IMR-90 (cell line): ENCODE measurements around the gene INPP5B. TPM values are rescaled to one million over a fixed set of nuclear protein-coding genes. Genes with fewer than 3 reads are reported as not detected.

Experiments
- ATAC-seq: fragments of 200-7000 bp; cut with Tn5 transposase; 2 replicates; pipeline ENCODE4 v1.9.1; 2020; ENCODE audit warnings: low read depth, mild to moderate bottlenecking, moderate library complexity
- BruUV-seq: library from RNA; stranded (reverse); fragments of 400-500 nt; replicated peaks from 2 replicates; lab custom pipeline; 2021; lab: Mats Ljungman, UMichigan
- CTCF ChIA-PET: fragments of 300-600 bp; formaldehyde crosslinking; extraction: SDS; loops from one replicate; lab custom pipeline; 2021; ENCODE audit warnings: antibody characterized with exemption; lab: Yijun Ruan, JAX
- POLR2A ChIA-PET: fragments of 300-600 bp; sonication (Branson Sonifier 250); formaldehyde crosslinking; loops from one replicate; lab custom pipeline; 2022; ENCODE audit warnings: antibody characterized with exemption; ENCODE audit not compliant: unreplicated experiment; lab: Charles Lee
- DNase-seq: peaks from one replicate; pipeline ENCODE4 v3.0.0; 2013
- H2AFZ ChIP-seq: replicated peaks from 2 replicates; pipeline ENCODE3; 2013; ENCODE audit warnings: low read length, mild to moderate bottlenecking; ENCODE audit not compliant: poor library complexity
- H2AK5ac ChIP-seq: 2 replicates; pipeline ENCODE4 v1.6.1; 2013; ENCODE audit warnings: low read depth, low read length, inconsistent platforms
- H2AK9ac ChIP-seq: replicated peaks from 2 replicates; pipeline ENCODE3; 2013; ENCODE audit warnings: mild to moderate bottlenecking, low read depth, low read length, moderate library complexity; ENCODE audit not compliant: poor library complexity
- H2BK120ac ChIP-seq: 2 replicates; pipeline ENCODE4 v1.6.1; 2013; ENCODE audit warnings: low read depth, low read length, inconsistent platforms
- H2BK15ac ChIP-seq: 3 replicates; pipeline ENCODE4 v1.6.1; 2013; ENCODE audit warnings: low read depth, low read length, inconsistent platforms
- H2BK20ac ChIP-seq: 2 replicates; pipeline ENCODE4 v1.6.1; 2013; ENCODE audit warnings: low read depth, mild to moderate bottlenecking, inconsistent platforms, low read length, moderate library complexity
- H2BK5ac ChIP-seq: 2 replicates; pipeline ENCODE4 v1.6.1; 2013; ENCODE audit warnings: mild to moderate bottlenecking, low read depth, low read length, inconsistent platforms; ENCODE audit not compliant: poor library complexity, severe bottlenecking
- H3K14ac ChIP-seq: replicated peaks from 2 replicates; pipeline ENCODE4 v1.6.1; 2013; ENCODE audit warnings: low read depth, low read length, inconsistent platforms
- H3K18ac ChIP-seq: 2 replicates; pipeline ENCODE4 v1.6.1; 2013; ENCODE audit warnings: low read depth, low read length, control low read depth
- H3K23ac ChIP-seq: 2 replicates; pipeline ENCODE4 v1.6.1; 2013; ENCODE audit warnings: low read depth, low read length, inconsistent platforms
- H3K27ac ChIP-seq: 2 replicates; pipeline ENCODE4 v1.5.1; 2013; ENCODE audit warnings: mild to moderate bottlenecking, control low read depth, low read length; ENCODE audit not compliant: insufficient read depth
- H3K27me3 ChIP-seq: 2 replicates; pipeline ENCODE4 v1.6.1; 2013; ENCODE audit warnings: low read length; ENCODE audit not compliant: control insufficient read depth, insufficient read depth
- H3K36me3 ChIP-seq: 2 replicates; pipeline ENCODE4 v1.6.1; 2013; ENCODE audit warnings: low read length, mixed read lengths; ENCODE audit not compliant: control insufficient read depth, insufficient read depth
- H3K4ac ChIP-seq: 2 replicates; pipeline ENCODE4 v1.6.1; 2013; ENCODE audit warnings: low read depth, low read length, inconsistent platforms
- H3K4me1 ChIP-seq: 2 replicates; pipeline ENCODE4 v1.6.1; 2013; ENCODE audit warnings: low read length, mixed read lengths; ENCODE audit not compliant: control insufficient read depth, insufficient read depth
- H3K4me2 ChIP-seq: 2 replicates; pipeline ENCODE4 v1.6.1; 2013; ENCODE audit warnings: low read depth, mild to moderate bottlenecking, control low read depth, low read length, moderate library complexity
- H3K4me3 ChIP-seq: 2 replicates; pipeline ENCODE4 v1.5.1; 2013; ENCODE audit warnings: low read depth, mild to moderate bottlenecking, control low read depth, low read length, moderate library complexity; ENCODE audit not compliant: insufficient read depth
- H3K56ac ChIP-seq: 2 replicates; pipeline ENCODE4 v1.6.1; 2013; ENCODE audit warnings: low read length, inconsistent platforms; ENCODE audit not compliant: insufficient read depth; ENCODE audit errors: extremely low read depth
- H3K79me1 ChIP-seq, 2 experiments: 2 replicates each; pipeline ENCODE4 v1.6.1; 2013; ENCODE audit warnings: low read length in 2 of 2, inconsistent platforms in 1 of 2, low read depth in 1 of 2
- H3K9ac ChIP-seq: 2 replicates; pipeline ENCODE4 v1.6.1; 2013; ENCODE audit warnings: low read depth, low read length, control low read depth
- H3K9me1 ChIP-seq: 2 replicates; pipeline ENCODE4 v1.6.1; 2013; ENCODE audit warnings: low read length, inconsistent platforms; ENCODE audit not compliant: insufficient read depth
- H3K9me3 ChIP-seq: 2 replicates; pipeline ENCODE4 v1.6.1; 2013; ENCODE audit warnings: low read length; ENCODE audit not compliant: control insufficient read depth, insufficient read depth
- H4K20me1 ChIP-seq: 2 replicates; pipeline ENCODE4 v1.6.1; 2013; ENCODE audit warnings: low read length, inconsistent platforms; ENCODE audit not compliant: insufficient read depth
- H4K5ac ChIP-seq: 2 replicates; pipeline ENCODE4 v1.6.1; 2013; ENCODE audit warnings: mild to moderate bottlenecking, low read depth, low read length, control low read depth
- H4K8ac ChIP-seq, 2 experiments: 2 replicates each; pipeline ENCODE4 v1.6.1; 2013; ENCODE audit warnings: low read depth in 2 of 2, low read length in 2 of 2, control low read depth in 1 of 2, inconsistent platforms in 1 of 2
- H4K91ac ChIP-seq: 2 replicates; pipeline ENCODE4 v1.6.1; 2013; ENCODE audit warnings: low read depth, low read length, inconsistent platforms; ENCODE audit not compliant: insufficient read depth
- BHLHE40 ChIP-seq: fragments of 150-350 bp; IDR thresholded peaks from 2 replicates; pipeline ENCODE4 v1.6.1; 2016; ENCODE audit warnings: mild to moderate bottlenecking, low read depth, low read length
- MAFK ChIP-seq: IDR thresholded peaks from 2 replicates; pipeline ENCODE4 v1.6.1; 2012; ENCODE audit warnings: low read depth, low read length, improper control_type of control experiment
- MAZ ChIP-seq: IDR thresholded peaks from 2 replicates; pipeline ENCODE4 v1.6.1; 2012; ENCODE audit warnings: low read depth, mild to moderate bottlenecking, low read length, improper control_type of control experiment, moderate library complexity, borderline replicate concordance
- RAD21 ChIP-seq: IDR thresholded peaks from 2 replicates; pipeline ENCODE4 v1.6.1; 2012; ENCODE audit warnings: low read length, improper control_type of control experiment
- WGBS, 2 experiments: methylation state at CpG; one replicate each; pipeline versions ENCODE4 v1.1.5 to v1.1.7; 2013; ENCODE audit warnings: missing lambda C conversion rate in 2 of 2; ENCODE audit not compliant: insufficient read length in 1 of 2; ENCODE audit errors: extremely low coverage in 2 of 2; 5-methylcytosine and 5-hydroxymethylcytosine counted together
- dilution Hi-C: fragments of 300-500 bp; cut with HindIII; formaldehyde crosslinking; loops from one replicate; pipeline ENCODE4 v1.14.3; 2018; ENCODE audit warnings: low sequenced_read_pairs; ENCODE audit not compliant: unreplicated experiment
- in situ Hi-C: fragments of 300-500 bp; cut with MboI; formaldehyde crosslinking; loops from 3 replicates; pipeline ENCODE4 v1.14.3; 2019; ENCODE audit warnings: low sequenced_read_pairs, inconsistent platforms, mixed read lengths
- intact Hi-C: fragments of 100-400 bp; cut with micrococcal nuclease; formaldehyde crosslinking; loops from 2 replicates; pipeline ENCODE4 v1.10.0; 2022
- polyA plus RNA-seq, 3 experiments: library from polyadenylated mRNA; depleted of rRNA; stranded (reverse); fragments of >200 nt; gene quantifications; 2 replicates each; pipeline ENCODE4 v1.2.3, GENCODE V29; 2012; ENCODE audit warnings: low replicate concordance in 1 of 3
- total RNA-seq: library from RNA; depleted of rRNA; stranded (reverse); fragments of >200 nt; gene quantifications from 2 replicates; pipeline ENCODE4 v1.2.3, GENCODE V29; 2012

The INPP5B gene
- total and polyA plus RNA-seq, 2 of the 4 experiments (the other 2 are of a cell fraction): 9.4 to 20.4 TPM

DNA sequence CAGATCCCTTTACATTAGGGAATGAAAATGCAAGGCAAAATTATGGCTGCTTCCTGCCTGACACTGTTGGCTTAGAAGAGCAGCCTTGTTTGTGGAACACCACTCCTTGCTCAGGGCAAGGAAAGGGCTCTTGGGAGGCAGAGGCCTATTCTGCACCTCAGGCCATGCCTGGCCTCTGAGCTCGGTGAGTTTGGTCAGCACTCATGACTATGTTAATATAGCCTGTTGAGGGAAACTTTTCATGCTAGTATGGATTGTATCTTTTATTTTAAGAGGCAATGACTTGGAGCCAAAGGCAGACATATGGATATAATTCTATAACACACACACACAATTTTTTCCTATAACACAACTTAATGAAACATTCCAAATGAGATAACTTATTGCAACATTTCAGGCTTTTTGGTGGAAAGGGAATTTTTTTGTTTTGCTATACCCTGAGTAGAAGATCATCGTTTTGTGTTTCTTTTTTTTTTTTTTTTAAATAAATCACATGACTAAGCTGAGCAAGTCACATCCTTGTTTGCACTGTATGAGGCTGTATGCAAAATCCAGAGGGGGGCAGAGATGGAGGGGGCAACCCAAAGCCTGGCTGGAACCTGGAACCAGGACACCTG, 133.2 kb downstream of the INPP5B start:
- no peak overlapping the region for H2BK5ac ChIP-seq
- H3K27ac ChIP-seq: peak overlapping the region; percentile 16; the same call in 1 of the 2 replicates
- H3K9ac ChIP-seq: no peak overlapping the region
- dilution Hi-C loops (no loop called here), intact Hi-C loops (no loop called here), in situ Hi-C loops (no loop called here)
- no peak overlapping the region for H3K23ac ChIP-seq
- POLR2A ChIA-PET: no interaction called here
- H3K36me3 ChIP-seq: peaks cover 18% of the 10 kb centered on the region
- H2BK20ac ChIP-seq: no peak overlapping the region
- H2BK120ac ChIP-seq: no peak overlapping the region
- no peak overlapping the region for H4K91ac ChIP-seq
- H3K79me1 ChIP-seq: peaks cover 26 to 40% of the 10 kb centered on the region in 2 experiments
- peaks cover 1% of the 10 kb centered on the region; the same call in 1 of the 2 replicates for H3K4me1 ChIP-seq
- no peaks in the 10 kb centered on the region for H3K9me3 ChIP-seq
- H3K18ac ChIP-seq: no peak overlapping the region
- H4K20me1 ChIP-seq: peaks cover 3% of the 10 kb centered on the region; the same call in 1 of the 2 replicates
- CTCF ChIA-PET: no interaction called here
- no peak overlapping the region for H2BK15ac ChIP-seq
- DNase-seq: no peak
- no TSS peak for BruUV-seq
- no peak overlapping the region for H4K8ac ChIP-seq
- H3K4me3 ChIP-seq: no peak overlapping the region
- no peak overlapping the region for H3K14ac ChIP-seq
- no peak overlapping the region for H2AFZ ChIP-seq
- H3K9me1 ChIP-seq: peaks cover 9% of the 10 kb centered on the region; the same call in 1 of the 2 replicates
- H3K4me2 ChIP-seq: no peak overlapping the region
- no peak overlapping the region for H3K56ac ChIP-seq
- no CpG with 5 or more reads among the region's 2 CpGs for WGBS, 2 experiments
- H3K4ac ChIP-seq: no peak overlapping the region
- H2AK9ac ChIP-seq: no peak overlapping the region
- no peaks in the 10 kb centered on the region for H3K27me3 ChIP-seq
- no peak for TF ChIP-seq RAD21
- no peak for TF ChIP-seq MAZ
- TF ChIP-seq MAFK: no peak
- TF ChIP-seq BHLHE40: no peak
- H4K5ac ChIP-seq: no peak overlapping the region; the same call in 1 of the 2 replicates
- ATAC-seq: no peak
- H2AK5ac ChIP-seq: no peak overlapping the region
